Vagina (tissue), 2 donors: ENCODE data around the gene DIAPH3.

Experiments used
- CTCF ChIP-seq, 3 experiments: fragments of 450-650 bp in 2 of 3; fragments of 200-600 bp in 1 of 3; sonication (generic) in 1 of 3; IDR thresholded peaks; one replicate each; pipeline ENCODE4 v1.5.1; 2017 to 2019; ENCODE audit warnings: antibody characterized with exemption in 3 of 3, mild to moderate bottlenecking in 2 of 3, moderate library complexity in 2 of 3
- POLR2A ChIP-seq, 2 donors: fragments of 450-650 bp; IDR thresholded peaks; one replicate each; pipeline ENCODE4 v1.6.1; 2017; ENCODE audit warnings: antibody characterized with exemption in 2 of 2, mild to moderate bottlenecking in 2 of 2, moderate library complexity in 2 of 2
- POLR2AphosphoS5 ChIP-seq, 2 donors: sonication (generic); formaldehyde crosslinking; IDR thresholded peaks; one replicate each; pipeline ENCODE4 v1.9.0; 2017; ENCODE audit warnings: antibody characterized with exemption in 2 of 2, mild to moderate bottlenecking in 2 of 2, low read depth in 1 of 2; ENCODE audit not compliant: insufficient read depth in 1 of 2

- TF ChIP-seq CTCF (IDR thresholded peaks at IDR 0.05) (no peak), POLR2A (IDR thresholded peaks at IDR 0.05) (no peak), POLR2AphosphoS5 (IDR thresholded peaks at IDR 0.05; ENCODE audit: insufficient read depth in 1 of 2, low read depth in 1 of 2) (no peak)
These were observed 137.4 kb downstream of the DIAPH3 start for GRCh38 chr13:60026286-60026685.
